ENCODE results near the gene SLC4A4.

The SLC4A4 gene

DNA sequence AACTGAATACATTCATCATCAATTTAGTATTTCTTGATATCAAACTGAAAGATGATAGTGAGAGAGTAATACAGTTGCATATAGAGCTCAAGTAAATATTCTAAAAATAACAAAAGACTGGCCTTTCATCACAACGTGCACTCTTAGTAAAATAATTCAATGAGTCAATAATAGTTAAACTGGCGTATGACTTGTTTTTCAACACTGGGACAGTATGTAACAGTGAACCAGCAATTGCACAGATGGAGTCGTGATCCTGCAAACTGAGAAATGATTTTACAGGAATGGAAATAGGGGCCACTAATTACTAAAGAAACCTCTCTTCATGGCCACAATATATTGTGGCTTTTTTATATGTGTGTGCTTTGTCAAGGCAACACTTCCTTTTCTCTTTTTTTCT lies 137.4 kb downstream of the SLC4A4 start:
- no peak for DNase-seq

DNA sequence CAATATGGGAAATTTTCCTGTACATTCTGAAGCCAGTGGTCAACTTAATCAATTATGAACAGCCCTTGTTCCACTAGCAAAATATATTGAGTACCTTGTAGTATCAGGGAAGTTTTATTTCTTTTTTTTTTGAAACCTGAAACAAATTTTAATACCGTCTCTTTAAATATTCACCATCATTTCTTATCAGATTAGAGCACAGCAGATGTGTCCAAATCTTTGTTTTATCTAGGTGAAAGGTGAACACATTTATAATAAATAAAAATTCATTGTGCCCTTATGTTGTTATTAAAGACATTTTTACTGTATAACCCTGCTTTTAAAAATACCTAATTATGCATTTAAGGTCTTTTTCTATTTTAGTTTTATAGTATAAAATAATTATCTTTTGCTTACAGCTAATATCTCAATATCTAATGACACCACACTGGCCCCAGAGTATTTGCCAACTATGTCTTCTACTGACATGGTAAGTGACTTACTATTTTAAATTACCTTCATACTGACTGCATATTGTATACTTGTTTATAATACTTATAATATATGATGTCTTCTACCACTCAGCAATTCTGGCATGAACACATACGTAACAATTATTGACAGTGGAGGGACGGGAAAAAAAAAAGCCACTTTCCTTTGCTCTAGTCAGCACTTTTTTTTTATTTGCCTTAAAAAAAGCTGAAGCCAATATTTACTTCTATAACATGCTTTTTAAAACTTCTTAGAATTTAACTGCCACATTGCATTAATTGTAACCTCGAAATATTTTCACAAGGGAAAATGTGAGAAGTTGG lies 147.9 kb downstream of the SLC4A4 start:
- no peak for DNase-seq

- DNase-seq, result no peak
These were observed 148.6 kb downstream of the SLC4A4 start for GRCh38 chr4:71487344-71487920.

- DNase-seq, result no peak
These were observed 155.7 kb downstream of the SLC4A4 start for GRCh38 chr4:71494539-71494938.

GRCh38 chr4:71495454-71495853 lies 156.6 kb downstream of the SLC4A4 start:
- no peak for DNase-seq

DNA sequence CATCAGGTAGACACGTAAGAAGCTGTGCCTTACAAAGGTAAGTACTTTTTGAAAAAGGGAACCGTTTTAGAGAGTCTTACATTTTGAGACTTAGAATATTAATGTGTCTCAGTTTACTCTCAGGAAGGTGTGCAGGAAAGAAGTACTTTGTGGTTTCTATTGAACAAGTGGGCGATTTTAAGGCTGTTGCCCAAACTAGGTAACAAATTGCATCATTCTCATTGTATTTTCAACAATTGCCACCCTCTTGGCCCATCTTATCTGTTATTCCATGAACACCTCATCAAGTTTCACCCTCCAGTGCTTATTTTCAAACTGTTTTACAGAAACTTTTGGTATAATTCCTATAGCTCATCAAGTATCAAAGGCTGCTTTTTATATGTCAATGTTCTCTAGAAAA lies 158.3 kb downstream of the SLC4A4 start:
- DNase-seq, result no peak

GRCh38 chr4:71498002-71498401 lies 159.2 kb downstream of the SLC4A4 start:
- no peak for DNase-seq

DNA sequence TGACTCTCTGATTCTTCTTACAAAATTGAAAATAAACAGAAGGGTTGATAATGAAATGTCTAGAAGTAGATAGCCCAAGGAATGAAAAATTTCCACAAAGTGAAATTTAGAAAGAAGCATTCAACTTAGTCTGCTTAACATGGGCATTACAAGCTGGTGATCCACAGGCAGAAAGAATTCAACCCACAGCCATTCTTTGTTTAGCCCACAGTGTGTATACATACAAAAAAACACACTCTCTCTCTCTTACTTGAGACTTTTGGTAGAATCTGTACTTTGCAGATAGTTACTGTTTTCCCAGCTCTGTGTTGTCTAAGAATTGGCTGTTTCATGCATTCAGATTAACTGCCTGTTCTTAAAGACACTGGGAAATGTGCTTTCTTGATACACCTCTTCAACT lies 159.8 kb downstream of the SLC4A4 start:
- no peak for DNase-seq

DNA sequence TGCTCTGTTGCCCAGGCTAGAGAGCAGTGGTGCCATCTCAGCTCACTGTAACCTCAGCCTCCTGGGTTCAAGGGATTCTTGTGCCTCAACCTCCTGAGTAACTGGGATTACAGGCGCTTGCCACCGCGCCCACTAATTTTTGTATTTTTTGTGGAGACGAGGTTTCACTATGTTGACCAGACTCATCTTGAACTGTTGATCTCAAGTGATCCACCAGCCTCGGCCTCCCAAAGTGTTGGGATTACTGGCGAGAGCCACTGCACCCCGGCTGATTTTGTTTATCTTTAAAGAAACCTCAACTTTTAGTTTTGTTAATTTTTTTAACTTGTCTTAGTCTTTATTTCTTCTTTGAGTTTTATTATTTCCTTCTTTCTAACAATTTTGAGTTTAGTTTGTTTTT lies 163.2 kb downstream of the SLC4A4 start:
- no peak for DNase-seq

DNA sequence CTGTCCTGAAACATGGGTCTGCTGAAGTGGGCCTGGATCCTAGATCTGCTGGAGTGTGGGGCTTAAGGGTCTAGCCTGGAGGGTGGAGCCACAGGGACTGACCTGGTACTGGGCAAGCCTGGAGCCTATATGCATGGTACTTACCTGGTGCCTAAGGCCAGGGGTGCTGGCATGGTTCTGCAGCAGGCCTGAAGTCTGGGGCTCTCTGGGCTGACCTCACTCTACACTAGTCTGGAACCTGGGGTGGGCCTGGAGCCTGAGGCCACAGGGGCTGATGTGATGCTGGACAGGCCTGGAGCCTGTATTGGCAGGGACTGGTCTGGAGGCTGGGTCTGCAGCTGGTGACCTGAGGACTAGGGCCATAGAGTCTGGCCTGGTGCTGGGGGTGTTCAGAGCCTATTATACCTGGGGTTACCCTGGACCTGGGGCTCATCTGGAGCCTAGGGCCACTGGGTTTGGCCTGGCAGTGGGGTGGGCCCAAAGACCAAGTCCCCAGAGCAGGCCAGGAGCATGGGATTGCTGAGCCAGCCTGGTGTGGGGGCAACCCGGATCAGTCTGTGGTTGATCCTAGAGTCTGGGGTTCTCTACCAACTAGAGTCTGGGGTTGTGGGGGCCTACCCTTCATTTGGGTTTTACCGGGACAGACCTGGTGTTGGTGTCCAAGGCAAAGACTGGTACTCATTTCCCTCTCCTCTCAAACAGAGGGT lies 179.6 kb downstream of the SLC4A4 start:
- no peak for DNase-seq

GRCh38 chr4:71520308-71520707 lies 181.5 kb downstream of the SLC4A4 start:
- no peak for DNase-seq

GRCh38 chr4:71520850-71521249 lies 182.0 kb downstream of the SLC4A4 start:
- DNase-seq, result no peak

DNA sequence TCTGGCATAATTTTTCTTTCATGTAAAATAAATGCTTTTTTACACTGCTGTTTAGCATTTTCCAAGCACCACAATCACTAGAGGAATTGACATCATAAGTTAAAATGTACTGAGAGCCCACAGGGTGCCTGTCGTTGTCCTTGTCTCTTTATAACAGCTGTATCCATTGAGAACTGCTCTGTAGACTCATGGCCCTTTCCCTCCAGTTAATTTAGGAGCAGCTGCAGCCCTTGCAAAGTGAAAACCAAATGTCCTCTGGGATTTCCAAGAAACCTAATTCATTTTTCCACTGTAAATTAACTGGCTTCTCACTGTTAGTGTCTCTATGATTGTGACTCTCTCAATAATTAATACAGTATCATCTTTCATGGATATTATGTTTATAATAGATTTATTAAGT lies 185.9 kb downstream of the SLC4A4 start:
- no peak for DNase-seq

GRCh38 chr4:71526637-71527406 lies 188.0 kb downstream of the SLC4A4 start:
- no peak for DNase-seq

GRCh38 chr4:71532407-71532806 lies 193.6 kb downstream of the SLC4A4 start:
- no peak for DNase-seq

DNA sequence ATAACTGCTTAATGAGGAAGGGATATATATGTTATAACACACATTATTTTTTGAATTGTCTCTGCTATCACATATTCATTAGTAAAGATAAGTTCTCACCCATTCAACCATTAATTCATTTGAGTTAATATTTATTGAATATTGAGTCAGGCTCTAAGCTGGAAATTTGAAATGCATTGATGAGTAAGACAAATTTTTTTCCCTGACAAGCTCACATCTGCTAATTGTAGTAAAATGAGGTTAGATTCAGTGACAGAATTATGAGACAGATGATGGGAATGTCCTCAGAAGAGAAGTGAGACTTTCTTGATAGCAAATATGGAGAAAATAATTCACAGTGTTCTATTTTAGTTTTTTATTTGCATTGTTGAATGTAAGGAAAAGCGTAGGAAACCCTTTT lies 194.3 kb downstream of the SLC4A4 start:
- DNase-seq, result no peak

DNA sequence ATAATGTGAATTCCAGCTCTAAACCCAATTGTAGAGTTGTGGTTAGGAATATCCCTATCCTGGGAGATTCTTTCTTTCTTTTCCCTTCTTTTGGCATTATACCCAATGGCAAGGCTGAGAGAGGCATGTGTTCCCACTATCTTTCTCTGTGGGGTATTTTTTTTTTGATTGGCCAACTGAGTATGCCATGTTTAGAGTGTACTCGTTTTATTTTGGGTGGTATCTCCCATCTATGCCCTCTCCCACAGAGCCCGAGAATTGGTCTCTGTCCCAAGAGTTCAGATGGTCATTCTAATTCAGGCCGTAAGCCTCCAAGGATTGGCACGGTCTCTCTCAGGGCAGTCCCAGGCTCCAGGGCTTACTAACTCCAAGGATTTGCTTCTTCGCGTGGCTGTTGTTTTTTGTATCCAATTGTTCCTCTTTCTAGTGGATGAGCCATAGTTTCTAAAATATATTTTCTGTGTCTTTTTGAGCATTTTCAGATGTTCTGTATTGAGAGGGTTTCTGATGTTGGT lies 198.8 kb downstream of the SLC4A4 start:
- no peak for DNase-seq

DNA sequence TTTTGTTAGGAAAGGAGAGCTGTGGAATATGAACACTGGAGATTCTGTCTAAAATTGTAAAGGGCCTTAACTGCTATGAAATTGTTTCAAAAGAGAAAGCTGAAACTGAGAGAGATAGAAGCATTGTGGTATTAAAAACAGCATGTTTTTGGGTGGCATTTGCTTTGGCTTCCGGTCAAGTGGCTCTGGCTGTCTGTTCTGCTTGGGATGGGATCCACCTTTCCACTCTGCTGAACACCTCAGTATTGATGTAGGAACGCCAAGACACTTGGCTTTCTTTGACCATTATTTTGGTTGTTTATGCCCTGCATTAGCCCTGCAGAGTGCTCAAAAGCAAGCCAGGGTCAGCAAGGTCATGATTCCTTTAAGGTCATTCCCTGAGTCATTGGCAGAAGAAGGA lies 199.7 kb downstream of the SLC4A4 start:
- no peak for DNase-seq

GRCh38 chr4:71540749-71541269 lies 202.0 kb downstream of the SLC4A4 start:
- no peak for DNase-seq

GRCh38 chr4:71541541-71541940 lies 202.7 kb downstream of the SLC4A4 start:
- DNase-seq, result no peak

GRCh38 chr4:71545168-71545567 lies 206.3 kb downstream of the SLC4A4 start:
- no peak for DNase-seq

DNA sequence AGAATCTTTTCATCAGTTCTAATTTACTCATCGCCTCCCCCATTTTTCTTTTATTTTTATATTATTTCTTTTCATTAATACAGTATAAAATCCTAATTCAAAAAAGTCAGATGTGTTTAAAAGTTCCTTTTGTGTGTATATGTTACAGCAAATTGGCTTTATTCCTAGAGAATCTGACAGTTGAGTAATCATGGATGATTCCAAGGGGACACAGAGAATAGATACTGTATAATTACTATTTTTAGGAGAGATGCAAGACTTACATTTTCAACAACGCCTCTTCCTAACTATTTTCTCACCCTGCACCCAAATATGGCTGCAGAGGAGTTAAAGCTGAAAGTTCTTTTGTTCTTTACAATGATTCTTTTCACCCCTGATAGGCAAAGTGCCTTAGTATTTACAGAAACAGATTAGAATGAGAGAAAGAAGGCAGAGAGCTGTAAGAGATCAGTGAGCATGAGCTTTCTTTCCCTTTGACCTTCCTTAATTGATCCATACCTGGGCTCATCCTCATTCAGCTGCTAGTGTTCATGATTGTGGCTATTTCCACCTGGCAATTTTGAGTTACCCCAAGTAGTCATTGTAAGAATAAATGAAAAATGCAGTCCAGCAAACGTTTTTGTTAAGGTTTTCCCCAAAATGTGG lies 210.8 kb downstream of the SLC4A4 start:
- no peak for DNase-seq
